H9 (cell line): Measurements from ENCODE around the gene MAGEB4. TPM values are rescaled to one million over a fixed set of nuclear protein-coding genes. Genes with fewer than 3 reads are reported as not detected.

Source experiments
- DNase-seq: peaks from one replicate; pipeline ENCODE4 v3.0.0-alpha.2; 2017
- H2AFZ ChIP-seq: one replicate; pipeline ENCODE4 v1.6.1; 2013; ENCODE audit warnings: mild to moderate bottlenecking, low read length, control low read depth, moderate library complexity
- H2AK5ac ChIP-seq: 2 replicates; pipeline ENCODE4 v1.6.1; 2013; ENCODE audit warnings: low read length, control low read depth, mixed read lengths; ENCODE audit not compliant: insufficient read length
- H2BK120ac ChIP-seq: one replicate; pipeline ENCODE4 v1.6.1; 2013; ENCODE audit warnings: low read depth, mild to moderate bottlenecking, low read length, control low read depth, inconsistent platforms; ENCODE audit not compliant: poor library complexity, severe bottlenecking
- H2BK12ac ChIP-seq: 2 replicates; pipeline ENCODE4 v1.6.1; 2013; ENCODE audit warnings: low read length, control low read depth, mixed read lengths, low read depth; ENCODE audit not compliant: insufficient read length
- H2BK15ac ChIP-seq: 2 replicates; pipeline ENCODE4 v1.6.1; 2013; ENCODE audit warnings: low read depth, low read length, control low read depth
- H2BK20ac ChIP-seq: one replicate; pipeline ENCODE4 v1.6.1; 2013; ENCODE audit warnings: low read depth, mild to moderate bottlenecking, low read length, control low read depth, inconsistent platforms; ENCODE audit not compliant: poor library complexity, severe bottlenecking
- H2BK5ac ChIP-seq: 2 replicates; pipeline ENCODE4 v1.6.1; 2013; ENCODE audit warnings: low read length, control low read depth, mixed read lengths; ENCODE audit not compliant: insufficient read length
- H3K14ac ChIP-seq: 2 replicates; pipeline ENCODE4 v1.6.1; 2013; ENCODE audit warnings: low read length, control low read depth; ENCODE audit not compliant: insufficient read depth
- H3K18ac ChIP-seq: 2 replicates; pipeline ENCODE4 v1.6.1; 2013; ENCODE audit warnings: low read depth, mild to moderate bottlenecking, mixed read lengths, low read length, control low read depth; ENCODE audit not compliant: insufficient read length
- H3K23ac ChIP-seq: 2 replicates; pipeline ENCODE4 v1.6.1; 2013; ENCODE audit warnings: low read length, control low read depth, mixed read lengths, low read depth; ENCODE audit not compliant: insufficient read length
- H3K23me2 ChIP-seq: 2 replicates; pipeline ENCODE4 v1.6.1; 2013; ENCODE audit warnings: low read depth, mild to moderate bottlenecking, mixed read lengths, low read length, control low read depth; ENCODE audit not compliant: insufficient read length, poor library complexity, severe bottlenecking
- H3K27ac ChIP-seq: 2 replicates; pipeline ENCODE4 v1.5.1; 2013; ENCODE audit warnings: low read length, control low read depth, mixed read lengths, low read depth; ENCODE audit not compliant: insufficient read length
- H3K27me3 ChIP-seq: 2 replicates; pipeline ENCODE4 v1.6.1; 2013; ENCODE audit warnings: low read length, control low read depth, inconsistent platforms; ENCODE audit not compliant: insufficient read depth
- H3K4ac ChIP-seq: 2 replicates; pipeline ENCODE4 v1.6.1; 2013; ENCODE audit warnings: low read depth, mild to moderate bottlenecking, control low read depth, inconsistent platforms, low read length, moderate library complexity
- H3K4me1 ChIP-seq: 2 replicates; pipeline ENCODE4 v1.6.1; 2013; ENCODE audit warnings: low read length, control low read depth, inconsistent platforms; ENCODE audit not compliant: insufficient read depth
- H3K4me2 ChIP-seq: 2 replicates; pipeline ENCODE4 v1.6.1; 2013; ENCODE audit warnings: low read length, control low read depth, mixed read lengths; ENCODE audit not compliant: insufficient read length, insufficient read depth
- H3K56ac ChIP-seq: 2 replicates; pipeline ENCODE4 v1.6.1; 2013; ENCODE audit warnings: low read depth, mild to moderate bottlenecking, mixed read lengths, low read length, control low read depth; ENCODE audit not compliant: insufficient read length
- H3K79me1 ChIP-seq: 2 replicates; pipeline ENCODE4 v1.6.1; 2013; ENCODE audit warnings: low read depth, mild to moderate bottlenecking, moderate library complexity, low read length, control low read depth, inconsistent platforms; ENCODE audit not compliant: insufficient read depth, poor library complexity, severe bottlenecking
- H3K79me2 ChIP-seq: 2 replicates; pipeline ENCODE4 v1.6.1; 2013; ENCODE audit warnings: low read length, control low read depth, inconsistent platforms; ENCODE audit not compliant: insufficient read depth
- H3K9ac ChIP-seq: 2 replicates; pipeline ENCODE4 v1.6.1; 2013; ENCODE audit warnings: low read length, control low read depth, mixed read lengths; ENCODE audit not compliant: insufficient read length; ENCODE audit errors: extremely low read depth
- H3K9me3 ChIP-seq: one replicate; pipeline ENCODE4 v1.6.1; 2013; ENCODE audit warnings: low read depth, low read length, inconsistent platforms; ENCODE audit not compliant: control insufficient read depth
- H3T11ph ChIP-seq: one replicate; pipeline ENCODE4 v1.6.1; 2013; ENCODE audit warnings: mild to moderate bottlenecking, low read length, control low read depth, inconsistent platforms
- H4K20me1 ChIP-seq: one replicate; pipeline ENCODE4 v1.6.1; 2013; ENCODE audit not compliant: control insufficient read depth, insufficient read length, insufficient read depth
- H4K5ac ChIP-seq: 2 replicates; pipeline ENCODE4 v1.6.1; 2013; ENCODE audit warnings: low read depth, mild to moderate bottlenecking, mixed read lengths, low read length, control low read depth; ENCODE audit not compliant: insufficient read length
- H4K8ac ChIP-seq: replicated peaks from 2 replicates; pipeline ENCODE4 v1.6.1; 2013; ENCODE audit warnings: low read length, control low read depth, mixed read lengths, low read depth; ENCODE audit not compliant: insufficient read length
- H4K91ac ChIP-seq: 2 replicates; pipeline ENCODE4 v1.6.1; 2013; ENCODE audit warnings: low read depth, mild to moderate bottlenecking, moderate library complexity, mixed read lengths, low read length, control low read depth; ENCODE audit not compliant: insufficient read length
- H3K27ac Mint-ChIP-seq, 3 experiments: 2 replicates in 2 of 3; 3 replicates in 1 of 3; pipeline ENCODE4 v1.8.0; 2020 to 2021; ENCODE audit warnings: mixed read lengths in 3 of 3, mild to moderate bottlenecking in 1 of 3, moderate library complexity in 1 of 3
- H3K27me3 Mint-ChIP-seq: 2 replicates; pipeline ENCODE4 v1.8.0; 2021; ENCODE audit warnings: low read depth, mild to moderate bottlenecking, moderate library complexity, mixed read lengths
- H3K36me3 Mint-ChIP-seq, 3 experiments: 2 replicates in 2 of 3; 3 replicates in 1 of 3; pipeline ENCODE4 v1.8.0; 2020 to 2021; ENCODE audit warnings: low read depth in 3 of 3, mixed read lengths in 3 of 3; ENCODE audit not compliant: insufficient read depth in 1 of 3
- H3K4me1 Mint-ChIP-seq, 2 experiments: 2 replicates each; pipeline ENCODE4 v1.8.0; 2020; ENCODE audit warnings: mixed read lengths in 2 of 2
- H3K4me3 Mint-ChIP-seq, 2 experiments: 2 replicates in 1 of 2; 3 replicates in 1 of 2; pipeline ENCODE4 v1.8.0; 2020 to 2021; ENCODE audit warnings: mild to moderate bottlenecking in 2 of 2, mixed read lengths in 2 of 2, moderate library complexity in 1 of 2
- H3K9me3 Mint-ChIP-seq, 2 experiments: 2 replicates in 1 of 2; 3 replicates in 1 of 2; pipeline ENCODE4 v1.8.0; 2020; ENCODE audit warnings: mild to moderate bottlenecking in 2 of 2, mixed read lengths in 2 of 2, moderate library complexity in 1 of 2
- CTCF ChIP-seq: fragments of 200-600 bp; sonication (generic); conservative IDR thresholded peaks from 3 replicates; pipeline ENCODE4 v1.8.0; 2021; ENCODE audit warnings: antibody characterized with exemption, mild to moderate bottlenecking
- WGBS: extraction: QIAGEN DNeasy Blood & Tissue Kit; methylation state at CpG from one replicate; pipeline ENCODE4 v1.1.7; 2013; ENCODE audit warnings: missing lambda C conversion rate, low lambda C conversion rate, mixed read lengths; ENCODE audit not compliant: insufficient read length; ENCODE audit errors: extremely low coverage; 5-methylcytosine and 5-hydroxymethylcytosine counted together
- total RNA-seq: library from RNA; stranded (reverse); gene quantifications from 2 replicates; pipeline ENCODE4 v1.2.1, GENCODE V29; 2021

Gene MAGEB4
- total RNA-seq, 1 experiment from 2014 or later: 0.11 TPM

- Histone ChIP-seq H3K9ac (no peak overlapping the region), H2AK5ac (no peak overlapping the region), H2BK15ac (no peak overlapping the region), H3K23me2 (no peaks in the 10 kb centered on the region), H3K14ac (no peak overlapping the region), H3K23ac (no peak overlapping the region), H4K20me1 (no peaks in the 10 kb centered on the region), H3K4me2 (no peak overlapping the region), H3K4me1 (peaks cover 7% of the 10 kb centered on the region), H4K8ac (no peak overlapping the region), H4K91ac (no peak overlapping the region), H2AFZ (no peak overlapping the region), H3T11ph (no peak overlapping the region), H2BK120ac (no peak overlapping the region), H3K9me3 (no peaks in the 10 kb centered on the region), H3K27me3 (no peaks in the 10 kb centered on the region), H3K79me2 (no peaks in the 10 kb centered on the region), H3K79me1 (no peaks in the 10 kb centered on the region), H3K4ac (no peak overlapping the region), H2BK20ac (no peak overlapping the region), H3K27ac (no peak overlapping the region), H3K56ac (no peak overlapping the region), H2BK5ac (no peak overlapping the region), H3K18ac (no peak overlapping the region), H4K5ac (no peak overlapping the region), H2BK12ac (no peak overlapping the region)
- H3K9me3 Mint-ChIP-seq: peaks cover 22 to 71% of the 10 kb centered on the region in 2 experiments; a peak in 4 of 5 replicates
- no CpG with 5 or more reads among the region's 1 CpG for WGBS
- TF ChIP-seq CTCF: no peak
- no peak overlapping the region for H3K27ac Mint-ChIP-seq
- peaks cover 6% of the 10 kb centered on the region; the same call in 1 of the 2 replicates for H3K27me3 Mint-ChIP-seq
- H3K36me3 Mint-ChIP-seq: peaks cover 8 to 22% (median 17%) of the 10 kb centered on the region in 3 experiments
- H3K4me3 Mint-ChIP-seq: no peak overlapping the region
- H3K4me1 Mint-ChIP-seq: peaks cover 27% of the 10 kb centered on the region in 2 experiments
- no peak for DNase-seq
Measured at GRCh38 chrX:30217465-30217864, 24.3 kb upstream of the MAGEB4 start.
